Esophagus muscularis mucosa (tissue), 4 donors: ENCODE measurements around the gene RAMACL.

Source experiments
- CTCF ChIP-seq, 3 experiments: fragments of 200-600 bp in 2 of 3; fragments of 450-650 bp in 1 of 3; sonication (generic) in 2 of 3; IDR thresholded peaks; one replicate each; pipeline ENCODE4 v1.5.1; 2017 to 2019; ENCODE audit warnings: antibody characterized with exemption in 3 of 3, mild to moderate bottlenecking in 2 of 3, moderate library complexity in 1 of 3
- EP300 ChIP-seq: sonication (generic); formaldehyde crosslinking; IDR thresholded peaks from one replicate; pipeline ENCODE4 v1.6.1; 2017; ENCODE audit warnings: antibody characterized with exemption
- POLR2A ChIP-seq: fragments of 450-650 bp; IDR thresholded peaks from one replicate; pipeline ENCODE4 v1.6.1; 2017; ENCODE audit warnings: antibody characterized with exemption, moderate library complexity, mild to moderate bottlenecking, low read depth

- TF ChIP-seq CTCF (IDR thresholded peaks at IDR 0.05) (no peak), POLR2A (no peak), EP300 (no peak)
These were observed 17.9 kb upstream of the RAMACL start for GRCh38 chr6:166604328-166604727.
